Measurements from ENCODE around the gene TRIO.

TRIO gene

DNA sequence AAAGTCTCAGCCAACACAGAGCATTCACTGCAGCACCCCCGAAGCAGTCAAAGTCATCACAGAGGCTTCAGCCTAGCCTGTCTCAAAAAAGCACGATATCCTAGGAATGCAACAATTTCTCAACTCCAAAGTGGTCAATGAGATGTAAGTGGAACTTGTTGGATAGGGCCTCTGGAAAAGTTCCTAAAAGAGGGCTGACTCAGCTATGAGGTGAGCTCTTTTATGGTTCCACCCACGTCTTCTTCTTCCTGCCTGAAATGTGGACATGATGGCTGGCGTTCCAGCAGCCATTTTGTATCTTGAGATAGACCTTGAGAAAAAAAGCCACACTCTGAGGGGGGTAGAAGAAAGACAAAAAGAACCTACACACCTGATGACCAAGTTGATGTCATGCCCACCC lies 32.5 kb upstream of the TRIO start:
- no CpG with 5 or more reads among the region's 4 CpGs for WGBS (ENCODE audit: extremely low coverage, insufficient coverage, insufficient read length)
- Histone ChIP-seq H4K8ac (ENCODE audit: low read depth, low read length) (no peak overlapping the region), H2BK5ac (ENCODE audit: low read depth, low read length, poor library complexity) (no peak overlapping the region), H2AFZ (ENCODE audit: insufficient read depth, low read length, poor library complexity) (no peak overlapping the region), H3K18ac (ENCODE audit: low read length) (no peak overlapping the region), H3K36me3 (ENCODE audit: control insufficient read depth in 1 of 2, insufficient read depth in 2 of 2, low read length in 2 of 2) (no peaks in the 10 kb centered on the region), H3K14ac (ENCODE audit: low read length) (no peak overlapping the region), H3K23ac (ENCODE audit: low read length) (no peak overlapping the region), H4K91ac (ENCODE audit: low read depth, low read length) (no peak overlapping the region), H3K4me2 (ENCODE audit: low read length) (no peak overlapping the region), H3K4me3 (ENCODE audit: low read depth, low read length) (no peak overlapping the region), H3K79me1 (ENCODE audit: low read length) (peaks cover 7% of the 10 kb centered on the region), H2AK5ac (ENCODE audit: low read length) (no peak overlapping the region), H3K9ac (ENCODE audit: low read length) (no peak overlapping the region), H3K9me3 (ENCODE audit: insufficient read depth, low read depth, low read length) (no peaks in the 10 kb centered on the region), H3K27me3 (ENCODE audit: insufficient read depth, low read length) (no peaks in the 10 kb centered on the region), H2BK12ac (ENCODE audit: low read length) (no peak overlapping the region), H2BK120ac (ENCODE audit: insufficient read depth, low read length, poor library complexity) (no peak overlapping the region), H3K79me2 (ENCODE audit: control insufficient read depth, insufficient read depth, low read length, poor library complexity) (no peaks in the 10 kb centered on the region), H4K12ac (ENCODE audit: low read depth, low read length) (no peak overlapping the region), H3K27ac (ENCODE audit: low read depth, low read length) (no peak overlapping the region), H3K4ac (ENCODE audit: low read depth, low read length) (no peak overlapping the region), H3K4me1 (ENCODE audit: control insufficient read depth in 1 of 2, insufficient read depth in 2 of 2, low read length in 2 of 2) (peaks cover 7 to 11% of the 10 kb centered on the region in 2 experiments)
- peak; percentile 59 to 92 for DNase-seq

DNA sequence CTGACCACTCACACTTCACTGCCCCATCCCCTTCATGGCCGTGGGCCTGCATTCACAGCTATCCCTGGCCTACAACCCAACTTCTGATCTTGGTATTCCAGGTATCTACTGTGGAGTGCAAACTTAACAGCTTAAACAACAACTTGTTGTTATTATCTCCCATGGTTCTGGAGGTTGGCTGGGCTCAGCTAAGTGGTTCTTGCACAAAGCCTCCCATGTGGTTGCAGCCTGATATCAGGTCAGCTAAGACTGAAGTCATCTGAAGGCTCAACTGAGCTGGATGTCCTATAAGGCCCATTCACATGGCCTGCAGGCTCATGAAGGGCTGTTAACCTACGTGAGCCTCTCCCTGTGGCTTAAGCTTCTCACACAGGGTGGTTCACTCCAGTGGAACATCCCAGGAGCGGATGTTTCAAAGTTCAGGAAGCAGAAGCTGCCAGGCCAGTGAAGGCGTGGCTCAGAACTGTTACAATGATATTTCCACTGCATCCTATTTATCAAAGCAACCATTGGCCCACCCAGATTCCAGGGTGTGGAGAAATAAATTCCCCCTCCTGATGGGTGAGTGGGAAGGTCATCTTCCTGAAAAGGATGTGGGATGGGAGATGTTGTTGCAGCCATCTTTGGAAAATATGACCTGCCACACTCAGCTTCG lies 30.0 kb upstream of the TRIO start:
- Histone ChIP-seq H2BK12ac (ENCODE audit: low read length) (peak overlapping the region; percentile 15), H2AK5ac (ENCODE audit: low read length) (no peak overlapping the region), H3K36me3 (ENCODE audit: control insufficient read depth in 1 of 2, insufficient read depth in 2 of 2, low read length in 2 of 2) (no peaks in the 10 kb centered on the region), H3K9ac (ENCODE audit: low read length) (no peak overlapping the region), H2AFZ (ENCODE audit: insufficient read depth, low read length, poor library complexity) (no peak overlapping the region), H3K4me2 (ENCODE audit: low read length) (no peak overlapping the region), H2BK5ac (ENCODE audit: low read depth, low read length, poor library complexity) (no peak overlapping the region), H2BK120ac (ENCODE audit: insufficient read depth, low read length, poor library complexity) (no peak overlapping the region), H3K9me3 (ENCODE audit: insufficient read depth, low read depth, low read length) (no peaks in the 10 kb centered on the region), H3K27me3 (ENCODE audit: insufficient read depth, low read length) (no peaks in the 10 kb centered on the region), H3K4ac (ENCODE audit: low read depth, low read length) (no peak overlapping the region), H3K14ac (ENCODE audit: low read length) (no peak overlapping the region), H3K23ac (ENCODE audit: low read length) (no peak overlapping the region), H3K18ac (ENCODE audit: low read length) (no peak overlapping the region), H4K91ac (ENCODE audit: low read depth, low read length) (no peak overlapping the region), H4K12ac (ENCODE audit: low read depth, low read length) (no peak overlapping the region), H4K8ac (ENCODE audit: low read depth, low read length) (no peak overlapping the region), H3K79me2 (ENCODE audit: control insufficient read depth, insufficient read depth, low read length, poor library complexity) (no peaks in the 10 kb centered on the region), H3K79me1 (ENCODE audit: low read length) (peaks cover 11% of the 10 kb centered on the region), H3K27ac (ENCODE audit: low read depth, low read length) (no peak overlapping the region), H3K4me1 (ENCODE audit: control insufficient read depth in 1 of 2, insufficient read depth in 2 of 2, low read length in 2 of 2) (peaks cover 7 to 12% of the 10 kb centered on the region in 2 experiments), H3K4me3 (ENCODE audit: low read depth, low read length) (no peak overlapping the region)
- peak; percentile 42 to 71 for DNase-seq
- no CpG with 5 or more reads among the region's 5 CpGs for WGBS (ENCODE audit: extremely low coverage, insufficient coverage, insufficient read length)

DNA sequence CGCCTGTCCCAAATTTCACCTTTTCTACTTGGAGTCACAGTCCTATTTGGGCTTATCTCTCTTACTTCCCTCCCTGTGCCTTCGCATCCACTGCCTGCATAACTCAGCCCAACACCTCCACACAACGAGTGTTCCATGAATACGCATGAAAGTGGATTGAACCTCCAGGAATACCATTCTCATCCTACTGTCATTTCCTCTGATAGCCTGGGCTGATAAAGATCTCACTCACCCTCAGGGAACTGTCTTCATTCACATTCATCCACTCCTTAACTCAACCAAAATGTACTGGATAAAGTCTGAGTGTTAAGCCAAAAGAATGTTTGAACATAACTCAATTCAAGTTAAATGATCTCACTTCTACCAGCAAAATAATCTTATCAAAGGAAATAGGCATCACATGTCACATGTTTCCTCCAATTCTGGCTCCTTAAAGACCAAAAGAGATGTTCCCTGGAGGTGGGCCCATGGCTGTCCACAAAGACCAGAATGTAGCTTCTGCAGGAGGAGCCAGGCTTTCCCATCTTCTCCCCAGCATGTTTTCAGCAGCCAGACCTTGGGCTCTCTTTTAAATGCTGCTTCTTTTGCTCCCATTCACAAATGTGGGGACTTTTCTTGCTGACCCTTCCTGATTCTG lies 28.4 kb upstream of the TRIO start:
- H3K14ac ChIP-seq (ENCODE audit: low read length): no peak overlapping the region
- no peak overlapping the region for H3K4me3 ChIP-seq (ENCODE audit: low read depth, low read length)
- H2BK5ac ChIP-seq (ENCODE audit: low read depth, low read length, poor library complexity): no peak overlapping the region
- H3K9ac ChIP-seq (ENCODE audit: low read length): no peak overlapping the region
- no peak overlapping the region for H3K4me2 ChIP-seq (ENCODE audit: low read length)
- no peak overlapping the region for H4K91ac ChIP-seq (ENCODE audit: low read depth, low read length)
- no peaks in the 10 kb centered on the region for H3K79me2 ChIP-seq (ENCODE audit: control insufficient read depth, insufficient read depth, low read length, poor library complexity)
- H4K12ac ChIP-seq (ENCODE audit: low read depth, low read length): no peak overlapping the region
- no peaks in the 10 kb centered on the region for H3K9me3 ChIP-seq (ENCODE audit: insufficient read depth, low read depth, low read length)
- H3K27ac ChIP-seq (ENCODE audit: low read depth, low read length): peak overlapping the region; percentile 19
- H3K23ac ChIP-seq (ENCODE audit: low read length): no peak overlapping the region
- H2BK120ac ChIP-seq (ENCODE audit: insufficient read depth, low read length, poor library complexity): no peak overlapping the region
- peaks cover 15 to 20% of the 10 kb centered on the region in 2 experiments for H3K4me1 ChIP-seq (ENCODE audit: control insufficient read depth in 1 of 2, insufficient read depth in 2 of 2, low read length in 2 of 2)
- H4K8ac ChIP-seq (ENCODE audit: low read depth, low read length): no peak overlapping the region
- H2BK12ac ChIP-seq (ENCODE audit: low read length): no peak overlapping the region
- peak; percentile 91 to 97 for DNase-seq
- H3K27me3 ChIP-seq (ENCODE audit: insufficient read depth, low read length): no peaks in the 10 kb centered on the region
- H2AFZ ChIP-seq (ENCODE audit: insufficient read depth, low read length, poor library complexity): no peak overlapping the region
- H3K36me3 ChIP-seq (ENCODE audit: control insufficient read depth in 1 of 2, insufficient read depth in 2 of 2, low read length in 2 of 2): no peaks in the 10 kb centered on the region
- no peak overlapping the region for H3K4ac ChIP-seq (ENCODE audit: low read depth, low read length)
- no CpG with 5 or more reads among the region's 4 CpGs for WGBS (ENCODE audit: extremely low coverage, insufficient coverage, insufficient read length)
- H2AK5ac ChIP-seq (ENCODE audit: low read length): no peak overlapping the region
- peaks cover 16% of the 10 kb centered on the region for H3K79me1 ChIP-seq (ENCODE audit: low read length)
- H3K18ac ChIP-seq (ENCODE audit: low read length): no peak overlapping the region

DNA sequence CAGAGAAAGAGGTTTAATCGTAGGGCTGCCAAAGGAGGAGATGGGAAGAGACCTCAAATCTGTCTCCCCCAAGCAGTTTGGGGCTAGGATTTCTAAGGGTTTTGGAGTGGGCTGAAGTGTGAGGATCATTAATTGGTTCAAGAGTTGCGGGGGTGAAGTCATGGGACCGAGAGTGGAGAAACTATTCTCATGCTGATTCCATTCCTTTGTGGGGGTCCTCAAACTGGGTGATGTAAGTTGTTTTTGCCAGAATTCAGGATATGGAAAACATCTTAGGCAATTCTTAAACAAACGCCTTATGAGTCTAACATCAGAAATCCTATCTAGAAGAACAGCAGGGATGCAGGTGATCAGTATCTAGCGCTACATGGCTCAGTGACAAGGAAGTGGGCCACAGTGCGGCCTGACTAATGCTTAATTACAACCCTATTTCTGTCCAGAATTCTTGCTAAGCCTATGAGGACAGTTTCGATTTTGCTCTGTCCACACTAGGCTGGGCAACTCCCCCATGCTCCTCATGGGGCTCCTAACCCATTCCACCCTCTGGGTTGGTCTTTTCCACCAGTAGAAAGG lies 27.7 kb upstream of the TRIO start:
- DNase-seq: peak; percentile 86 to 92
- H3K18ac ChIP-seq (ENCODE audit: low read length): no peak overlapping the region
- no peaks in the 10 kb centered on the region for H3K36me3 ChIP-seq (ENCODE audit: control insufficient read depth in 1 of 2, insufficient read depth in 2 of 2, low read length in 2 of 2)
- H2BK5ac ChIP-seq (ENCODE audit: low read depth, low read length, poor library complexity): no peak overlapping the region
- no peak overlapping the region for H3K9ac ChIP-seq (ENCODE audit: low read length)
- peak overlapping the region; percentile 29 for H2BK12ac ChIP-seq (ENCODE audit: low read length)
- no peak overlapping the region for H2AFZ ChIP-seq (ENCODE audit: insufficient read depth, low read length, poor library complexity)
- no CpG with 5 or more reads among the region's 7 CpGs for WGBS (ENCODE audit: extremely low coverage, insufficient coverage, insufficient read length)
- H3K14ac ChIP-seq (ENCODE audit: low read length): no peak overlapping the region
- no peak overlapping the region for H3K4ac ChIP-seq (ENCODE audit: low read depth, low read length)
- H2BK120ac ChIP-seq (ENCODE audit: insufficient read depth, low read length, poor library complexity): no peak overlapping the region
- H3K79me1 ChIP-seq (ENCODE audit: low read length): peaks cover 19% of the 10 kb centered on the region
- H3K4me2 ChIP-seq (ENCODE audit: low read length): no peak overlapping the region
- H4K8ac ChIP-seq (ENCODE audit: low read depth, low read length): no peak overlapping the region
- no peak overlapping the region for H3K23ac ChIP-seq (ENCODE audit: low read length)
- H3K27ac ChIP-seq (ENCODE audit: low read depth, low read length): peak overlapping the region; percentile 19
- H3K4me1 ChIP-seq (ENCODE audit: control insufficient read depth in 1 of 2, insufficient read depth in 2 of 2, low read length in 2 of 2): peaks cover 17 to 20% of the 10 kb centered on the region in 2 experiments
- peak overlapping the region; percentile 30 for H4K91ac ChIP-seq (ENCODE audit: low read depth, low read length)
- H3K9me3 ChIP-seq (ENCODE audit: insufficient read depth, low read depth, low read length): peaks cover 2% of the 10 kb centered on the region
- no peak overlapping the region for H3K4me3 ChIP-seq (ENCODE audit: low read depth, low read length)
- H3K27me3 ChIP-seq (ENCODE audit: insufficient read depth, low read length): no peaks in the 10 kb centered on the region
- H4K12ac ChIP-seq (ENCODE audit: low read depth, low read length): no peak overlapping the region
- no peaks in the 10 kb centered on the region for H3K79me2 ChIP-seq (ENCODE audit: control insufficient read depth, insufficient read depth, low read length, poor library complexity)
- no peak overlapping the region for H2AK5ac ChIP-seq (ENCODE audit: low read length)

Data from trophoblast cell (in vitro differentiated cells and primary cell).